GM19023 (cell line): ENCODE results near the gene LRP4.

Source experiments
- ATAC-seq: cut with Tn5 transposase; IDR thresholded peaks from one replicate; pipeline ENCODE4 v1.9.1; 2021; ENCODE audit warnings: mild to moderate bottlenecking, moderate library complexity; ENCODE audit not compliant: unreplicated experiment

The LRP4 gene

GRCh38 chr11:46894506-46894905 lies 23.8 kb downstream of the LRP4 start:
- no peak for ATAC-seq

- ATAC-seq: no peak
Observed at GRCh38 chr11:46892838-46893237, 25.5 kb downstream of the LRP4 start.

GRCh38 chr11:46892109-46892508 lies 26.2 kb downstream of the LRP4 start:
- ATAC-seq: no peak

- ATAC-seq: no peak
Observed at GRCh38 chr11:46890665-46891064, 27.7 kb downstream of the LRP4 start.

GRCh38 chr11:46889689-46890475 lies 28.5 kb downstream of the LRP4 start:
- peak; percentile 71 for ATAC-seq

- no peak for ATAC-seq
Observed at GRCh38 chr11:46889251-46889650, 29.1 kb downstream of the LRP4 start.

GRCh38 chr11:46888636-46889035 lies 29.7 kb downstream of the LRP4 start:
- ATAC-seq: no peak

GRCh38 chr11:46886211-46886610 lies 32.1 kb downstream of the LRP4 start:
- ATAC-seq: no peak

- ATAC-seq: no peak
Observed at GRCh38 chr11:46879056-46879585, 39.2 kb downstream of the LRP4 start.

GRCh38 chr11:46877580-46877979 lies 40.8 kb downstream of the LRP4 start:
- no peak for ATAC-seq

GRCh38 chr11:46876471-46876870 lies 41.9 kb downstream of the LRP4 start:
- no peak for ATAC-seq

- ATAC-seq: no peak
Observed at GRCh38 chr11:46874586-46874985, 43.8 kb downstream of the LRP4 start.

GRCh38 chr11:46868912-46869311 lies 49.4 kb downstream of the LRP4 start:
- ATAC-seq: no peak

GRCh38 chr11:46865340-46865739 lies 53.0 kb downstream of the LRP4 start:
- ATAC-seq: no peak

- ATAC-seq: no peak
Observed at GRCh38 chr11:46860218-46860617, 58.1 kb downstream of the LRP4 start.

GRCh38 chr11:46858920-46859546 lies 59.3 kb downstream of the LRP4 start:
- no peak for ATAC-seq

- ATAC-seq: no peak
Observed at GRCh38 chr11:46857666-46858065, 60.7 kb downstream of the LRP4 start.

GRCh38 chr11:46856605-46857343 lies 61.6 kb downstream of the LRP4 start:
- no peak for ATAC-seq

GRCh38 chr11:46855863-46856262 lies 62.5 kb downstream of the LRP4 start:
- no peak for ATAC-seq

GRCh38 chr11:46855167-46855566 lies 63.2 kb downstream of the LRP4 start:
- ATAC-seq: no peak

GRCh38 chr11:46850829-46851380 lies 67.4 kb downstream of the LRP4 start:
- ATAC-seq: no peak
